ENCODE data around the gene HMCN2. TPM values are rescaled to one million over a fixed set of nuclear protein-coding genes. Genes with fewer than 3 reads are reported as not detected.

HMCN2 gene
- total and polyA plus RNA-seq, 2 experiments from 2014 or later, result 0.27 to 0.36 TPM

GRCh38 chr9:130443840-130444492 lies 178.4 kb downstream of the HMCN2 start:
- Histone ChIP-seq H3K4me1 (ENCODE audit: low read depth) (peaks cover 25% of the 10 kb centered on the region), H3K27ac (no peak overlapping the region), H3K27me3 (no peaks in the 10 kb centered on the region), H3K4me3 (peak overlapping the region; percentile 34), H3K36me3 (no peaks in the 10 kb centered on the region), H3K9me3 (ENCODE audit: low read depth) (no peaks in the 10 kb centered on the region)
- peak in 1 of 2 donors; percentile 39 for DNase-seq (ENCODE audit: low read depth in 1 of 2, low spot score in 1 of 2)
- no peak for TF ChIP-seq CTCF (IDR thresholded peaks at IDR 0.05; ENCODE audit: low read depth, low read length)

GRCh38 chr9:130444565-130445221 lies 179.1 kb downstream of the HMCN2 start, which contains the start of gene ASS1:
ASS1 (plus strand) TSS chr9:130444961; CDS start chr9:130452229, 7,268 bp downstream.
- H3K4me1 ChIP-seq (ENCODE audit: low read depth), result peaks cover 19% of the 10 kb centered on the region
- no peaks in the 10 kb centered on the region for H3K36me3 ChIP-seq
- peak within 1 kb of the TSS; percentile 34 for H3K4me3 ChIP-seq
- H3K9me3 ChIP-seq (ENCODE audit: low read depth), result no peaks in the 10 kb centered on the region
- H3K27ac ChIP-seq, result no peak within 1 kb of the TSS
- peak; percentile 56 to 81 for DNase-seq (ENCODE audit: low read depth in 1 of 2, low spot score in 1 of 2)
- TF ChIP-seq CTCF (IDR thresholded peaks at IDR 0.05; ENCODE audit: low read depth, low read length), result no peak
- no peaks in the 10 kb centered on the region for H3K27me3 ChIP-seq

GRCh38 chr9:130445268-130445983 lies 179.9 kb downstream of the HMCN2 start:
- peak in 1 of 2 donors; percentile 87 for DNase-seq (ENCODE audit: low read depth in 1 of 2, low spot score in 1 of 2)
- no peaks in the 10 kb centered on the region for H3K36me3 ChIP-seq
- H3K27me3 ChIP-seq, result no peaks in the 10 kb centered on the region
- H3K27ac ChIP-seq, result peak overlapping the region; percentile 71
- no peaks in the 10 kb centered on the region for H3K9me3 ChIP-seq (ENCODE audit: low read depth)
- peak overlapping the region; percentile 34 for H3K4me3 ChIP-seq
- peaks cover 17% of the 10 kb centered on the region for H3K4me1 ChIP-seq (ENCODE audit: low read depth)
- peak; percentile 6 for TF ChIP-seq CTCF (IDR thresholded peaks at IDR 0.05; ENCODE audit: low read depth, low read length)

DNA sequence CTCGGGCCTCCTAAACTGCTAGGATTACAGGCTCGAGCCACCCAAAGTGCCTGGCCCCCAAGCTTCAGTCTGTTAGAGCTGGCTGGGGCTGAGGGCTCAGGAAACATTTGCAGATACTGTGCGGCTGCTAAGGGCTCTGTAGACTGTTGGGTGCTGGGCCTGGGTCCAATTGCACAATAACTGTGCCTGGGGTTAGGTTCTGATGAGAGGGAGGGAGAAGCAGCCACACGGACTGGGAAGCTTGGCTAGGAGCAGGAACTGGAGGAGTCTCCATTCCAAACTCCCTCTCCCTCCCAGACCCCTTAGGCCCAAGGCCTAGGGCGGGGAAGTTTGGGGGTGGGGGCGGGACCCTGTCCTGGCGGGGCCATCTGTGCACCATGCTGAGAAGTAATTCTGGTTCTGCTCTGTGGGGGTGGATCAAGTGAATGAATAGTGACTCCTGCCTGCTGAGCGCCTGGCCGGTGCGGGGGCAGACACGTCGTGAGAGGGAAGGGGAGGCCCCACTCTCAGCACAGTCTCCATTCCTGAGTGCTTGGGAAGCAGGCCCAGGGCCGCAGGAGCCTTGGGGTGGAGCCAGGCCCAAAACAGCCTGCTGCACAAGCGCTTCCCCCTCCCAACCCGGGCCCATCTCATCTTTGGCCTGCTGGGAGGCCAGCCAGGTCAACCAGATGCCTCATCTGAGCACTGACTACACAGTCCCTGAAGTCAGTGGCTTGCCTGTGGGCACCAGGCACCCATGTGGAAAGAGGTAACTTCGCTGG lies 180.7 kb downstream of the HMCN2 start:
- no peaks in the 10 kb centered on the region for H3K27me3 ChIP-seq
- H3K36me3 ChIP-seq, result no peaks in the 10 kb centered on the region
- peak overlapping the region; percentile 71 for H3K27ac ChIP-seq
- H3K4me1 ChIP-seq (ENCODE audit: low read depth), result peaks cover 18% of the 10 kb centered on the region
- TF ChIP-seq CTCF (IDR thresholded peaks at IDR 0.05; ENCODE audit: low read depth, low read length), result no peak
- H3K9me3 ChIP-seq (ENCODE audit: low read depth), result no peaks in the 10 kb centered on the region
- peak; percentile 67 to 99 for DNase-seq (ENCODE audit: low read depth in 1 of 2, low spot score in 1 of 2)
- no peak overlapping the region for H3K4me3 ChIP-seq

GRCh38 chr9:130447193-130447816 lies 181.7 kb downstream of the HMCN2 start:
- peaks cover 27% of the 10 kb centered on the region for H3K4me1 ChIP-seq (ENCODE audit: low read depth)
- no peak overlapping the region for H3K4me3 ChIP-seq
- no peak overlapping the region for H3K27ac ChIP-seq

More at GRCh38 chr9:130447193-130447816, 181.7 kb downstream of the HMCN2 start:
- no peak for TF ChIP-seq CTCF (IDR thresholded peaks at IDR 0.05; ENCODE audit: low read depth, low read length)
- H3K27me3 ChIP-seq, result no peaks in the 10 kb centered on the region
- no peaks in the 10 kb centered on the region for H3K9me3 ChIP-seq (ENCODE audit: low read depth)
- no peak for DNase-seq (ENCODE audit: low read depth in 1 of 2, low spot score in 1 of 2)
- no peaks in the 10 kb centered on the region for H3K36me3 ChIP-seq
